Left hindlimb (tissue), 1 donor: ENCODE measurements around the gene GDF2.

ENCODE experiments used
- DNase-seq: peaks from one replicate; pipeline ENCODE4 v3.0.0-alpha.2; 2018

GDF2 gene

DNA sequence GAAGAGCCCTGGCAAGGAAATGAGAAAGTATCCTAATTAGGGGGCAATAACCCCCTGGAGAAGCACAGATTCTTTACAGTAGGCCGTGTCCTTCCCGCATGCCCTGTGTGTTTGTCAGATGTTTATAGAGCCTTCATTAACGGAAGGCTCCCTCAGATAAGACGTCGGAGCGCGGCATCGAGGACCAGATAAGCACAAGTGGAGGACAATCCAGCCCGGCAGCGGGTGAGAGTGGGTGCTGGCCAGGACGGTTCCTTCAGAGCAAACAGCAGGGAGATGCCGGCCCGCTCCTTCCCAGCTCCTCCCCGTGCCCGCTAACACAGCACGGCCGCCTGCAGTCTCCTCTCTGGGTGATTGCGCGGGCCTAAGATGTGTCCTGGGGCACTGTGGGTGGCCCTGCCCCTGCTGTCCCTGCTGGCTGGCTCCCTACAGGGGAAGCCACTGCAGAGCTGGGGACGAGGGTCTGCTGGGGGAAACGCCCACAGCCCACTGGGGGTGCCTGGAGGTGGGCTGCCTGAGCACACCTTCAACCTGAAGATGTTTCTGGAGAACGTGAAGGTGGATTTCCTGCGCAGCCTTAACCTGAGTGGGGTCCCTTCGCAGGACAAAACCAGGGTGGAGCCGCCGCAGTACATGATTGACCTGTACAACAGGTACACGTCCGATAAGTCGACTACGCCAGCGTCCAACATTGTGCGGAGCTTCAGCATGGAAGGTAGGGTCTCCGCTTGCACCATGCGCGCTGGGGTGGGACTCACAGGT lies at the start of gene GDF2:
Gene GDF2 (plus strand): TSS at position 155 of the 762 bp plus-strand sequence. CDS start 215 bp downstream, at position 370.
- DNase-seq = no peak

DNA sequence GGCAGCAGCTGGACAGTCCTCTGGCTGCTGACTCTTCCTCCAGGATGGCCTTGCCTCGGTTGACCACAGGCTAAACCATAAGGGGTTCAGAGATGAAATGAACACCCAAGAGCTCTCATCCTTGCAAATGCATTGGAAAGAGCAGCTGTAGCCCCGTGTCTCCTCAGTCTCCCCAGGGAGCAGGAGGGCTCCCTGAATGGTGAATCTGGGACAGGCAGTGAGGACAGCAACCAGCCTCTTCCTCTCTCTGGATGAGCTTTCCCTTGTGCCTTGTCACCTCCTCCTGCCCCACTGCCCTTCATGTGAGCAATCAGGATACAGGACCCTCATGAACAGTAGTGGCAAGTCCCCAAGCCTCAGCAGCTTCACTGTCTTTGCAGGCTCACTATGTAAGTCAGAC lies 46.2 kb upstream of the GDF2 start:
- DNase-seq = no peak

DNA sequence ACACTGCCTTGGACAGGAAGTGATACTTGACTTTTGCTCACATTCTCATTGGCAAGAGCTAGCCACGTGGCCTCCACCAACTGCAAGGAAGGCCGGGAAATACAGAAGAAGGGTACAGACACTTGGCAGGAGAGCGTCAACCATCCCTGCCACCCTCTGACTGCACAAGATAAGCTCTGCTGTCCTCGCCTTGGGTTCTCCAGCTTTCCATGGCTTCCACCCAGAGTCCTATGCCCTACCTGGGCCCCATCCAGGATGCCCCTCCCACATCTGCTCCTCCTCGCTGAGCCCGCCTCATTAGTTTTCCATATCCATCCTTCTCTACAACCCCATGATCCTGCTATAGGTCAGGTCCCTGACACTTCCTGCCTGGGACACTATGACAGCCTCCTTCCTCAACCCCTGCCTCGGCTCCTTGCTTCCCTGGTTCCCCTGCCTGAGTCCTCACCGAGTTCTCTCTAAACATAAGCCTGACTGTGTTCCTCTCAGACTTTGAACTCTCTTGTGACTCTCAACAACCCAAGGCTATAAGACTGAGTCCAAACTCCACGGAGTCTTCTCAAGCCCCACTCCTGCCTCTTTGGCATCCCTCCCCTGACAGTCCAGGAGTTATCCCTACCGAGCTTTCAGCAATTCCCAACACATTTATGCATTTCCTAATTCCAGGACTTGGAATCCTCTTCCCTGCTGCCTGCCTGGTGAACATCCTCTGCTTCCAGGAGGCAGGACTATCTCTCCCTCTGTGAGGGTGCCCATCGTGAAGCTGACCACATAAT lies 45.5 kb upstream of the GDF2 start:
- DNase-seq = no peak

DNA sequence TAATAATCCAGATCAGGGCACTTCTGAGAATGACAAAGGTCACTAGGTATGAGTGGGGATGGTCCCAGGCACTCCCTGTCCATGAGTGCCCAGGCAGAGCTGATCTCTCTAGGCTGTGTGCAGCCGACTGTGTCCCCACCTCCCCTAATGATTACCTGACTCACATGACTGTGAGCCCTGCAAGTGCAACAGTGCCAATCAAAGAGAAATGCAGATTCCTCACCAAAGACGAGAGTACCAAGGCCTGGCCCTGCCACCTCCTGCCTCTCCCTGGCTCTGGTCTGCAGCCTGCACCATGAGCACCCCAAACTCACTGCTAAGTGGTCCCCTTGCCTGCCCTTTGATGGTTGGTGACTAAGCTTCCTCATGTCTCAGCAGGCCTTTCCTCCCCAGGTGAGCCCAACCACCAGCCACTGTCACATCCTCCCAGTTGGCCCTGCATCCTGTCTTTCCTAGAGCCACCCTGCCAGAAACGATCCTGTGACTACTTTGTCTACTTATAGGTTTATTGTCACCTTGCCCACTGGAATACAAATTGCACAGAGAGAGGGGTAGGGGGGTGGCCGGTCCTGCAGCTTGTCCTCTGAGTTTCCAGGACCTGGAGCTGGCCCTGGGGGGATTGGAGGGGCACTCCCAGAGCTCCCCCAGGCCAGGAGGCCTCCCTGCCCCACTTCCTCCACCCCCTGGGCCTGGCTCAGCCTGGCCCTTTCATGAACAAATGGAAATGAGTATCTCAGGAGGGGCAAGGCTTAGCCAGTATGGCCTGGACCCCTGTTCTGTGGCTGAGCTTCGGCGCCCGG lies 44.7 kb upstream of the GDF2 start:
- DNase-seq = no peak

DNA sequence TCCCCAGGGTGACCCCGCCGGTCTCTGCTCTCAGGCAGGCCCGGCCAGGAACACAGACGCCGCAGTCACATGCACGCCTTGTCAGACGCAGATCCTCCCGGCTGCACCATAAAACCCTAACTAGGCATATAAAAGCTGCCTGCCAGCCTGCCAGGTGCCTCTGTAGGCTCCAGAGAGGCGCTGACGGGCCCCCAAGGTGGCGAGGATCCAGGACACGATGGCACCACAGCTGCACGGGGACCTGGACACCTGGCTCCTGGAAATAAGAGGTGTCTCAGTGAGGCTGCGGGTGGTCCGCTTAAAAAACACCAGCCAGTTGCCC lies 44.1 kb upstream of the GDF2 start:
- DNase-seq = no peak

DNA sequence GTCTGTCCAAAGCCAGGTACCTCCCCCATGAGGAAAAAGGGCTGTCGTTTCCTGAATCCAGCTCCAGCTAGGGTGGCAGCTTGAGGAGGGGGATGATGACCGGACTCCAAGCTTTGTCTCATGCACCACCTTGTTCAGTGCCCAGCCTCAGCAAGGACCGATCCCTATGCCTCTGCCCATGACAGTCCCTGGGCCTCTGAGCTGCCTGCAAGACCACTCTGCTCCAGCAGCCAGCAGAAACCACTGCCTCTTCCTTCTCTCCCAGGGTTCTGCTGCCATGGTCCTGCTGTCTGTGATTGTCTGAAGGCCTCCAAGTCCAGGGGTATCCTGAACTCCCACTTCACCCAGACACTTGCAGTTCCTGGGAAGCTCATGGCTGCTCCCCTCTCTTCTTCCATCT lies 43.5 kb upstream of the GDF2 start:
- DNase-seq = no peak

DNA sequence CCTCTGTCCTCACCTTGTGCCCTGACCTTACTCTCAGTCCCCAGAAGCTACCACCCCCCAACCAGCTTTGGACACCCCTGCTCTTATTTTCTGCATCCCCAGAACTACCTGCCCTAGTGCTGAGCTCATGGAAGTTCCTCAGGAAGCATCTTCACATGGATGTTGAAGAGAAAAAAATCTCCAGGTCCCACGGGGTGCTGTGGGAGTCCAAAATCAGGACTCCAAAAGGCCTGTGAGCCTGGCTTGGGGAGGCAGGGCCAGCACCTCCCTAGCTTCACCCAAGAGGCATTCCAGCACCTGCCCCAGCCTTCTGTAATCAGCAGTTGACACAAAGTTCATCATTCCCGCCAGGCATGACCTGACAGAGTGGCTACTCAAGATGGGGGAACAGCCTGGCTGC lies 43.0 kb upstream of the GDF2 start:
- DNase-seq = no peak

DNA sequence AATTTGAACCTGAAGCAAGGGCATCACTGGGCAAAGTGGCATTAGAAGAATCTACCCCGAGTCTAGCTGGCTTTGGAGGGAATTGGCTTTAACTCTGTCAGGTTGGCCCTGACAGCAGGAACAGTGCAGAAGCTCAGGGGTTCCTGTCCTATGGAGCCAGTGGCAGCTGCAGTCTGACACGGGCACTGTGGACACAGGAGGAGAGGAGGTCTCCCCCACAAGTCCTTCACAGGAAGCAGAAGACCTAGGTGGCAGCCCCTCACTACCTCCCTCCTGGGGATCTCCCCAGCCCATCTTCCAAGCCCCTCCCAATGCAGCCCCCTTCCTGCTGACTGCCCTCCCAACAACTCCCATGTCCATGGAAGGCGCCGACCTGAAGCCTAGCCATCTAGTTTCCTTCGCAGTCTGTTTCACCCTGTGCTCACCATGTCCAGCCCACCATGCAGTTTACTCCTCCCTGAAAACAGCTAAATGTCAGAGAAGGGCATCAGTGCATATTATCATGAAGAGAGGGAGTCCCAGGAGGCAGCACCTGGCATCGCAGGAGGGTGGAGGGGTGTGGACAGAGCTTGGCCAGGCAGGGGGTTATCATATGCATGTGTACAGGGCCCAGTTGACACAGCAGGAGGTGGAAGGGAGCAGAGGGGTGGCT lies 40.1 kb upstream of the GDF2 start:
- DNase-seq = no peak

DNA sequence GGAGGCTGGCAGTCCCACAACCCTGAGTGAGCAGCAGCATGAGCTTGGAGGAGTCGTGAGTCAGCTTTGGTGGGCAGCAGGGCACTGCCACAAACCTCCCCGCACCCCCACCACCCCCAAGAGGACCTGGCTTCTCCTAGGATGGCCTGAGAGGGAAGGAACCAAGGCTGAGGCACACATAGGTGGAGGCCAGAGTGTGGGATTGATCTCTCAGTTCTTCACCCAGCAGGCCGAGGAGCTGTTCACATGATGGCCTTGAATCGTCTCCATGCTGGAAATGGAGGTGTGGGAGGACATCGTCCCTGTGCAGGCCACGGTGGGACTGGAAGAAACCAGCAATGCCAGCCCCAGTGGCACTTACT lies 39.6 kb upstream of the GDF2 start:
- no peak for DNase-seq

DNA sequence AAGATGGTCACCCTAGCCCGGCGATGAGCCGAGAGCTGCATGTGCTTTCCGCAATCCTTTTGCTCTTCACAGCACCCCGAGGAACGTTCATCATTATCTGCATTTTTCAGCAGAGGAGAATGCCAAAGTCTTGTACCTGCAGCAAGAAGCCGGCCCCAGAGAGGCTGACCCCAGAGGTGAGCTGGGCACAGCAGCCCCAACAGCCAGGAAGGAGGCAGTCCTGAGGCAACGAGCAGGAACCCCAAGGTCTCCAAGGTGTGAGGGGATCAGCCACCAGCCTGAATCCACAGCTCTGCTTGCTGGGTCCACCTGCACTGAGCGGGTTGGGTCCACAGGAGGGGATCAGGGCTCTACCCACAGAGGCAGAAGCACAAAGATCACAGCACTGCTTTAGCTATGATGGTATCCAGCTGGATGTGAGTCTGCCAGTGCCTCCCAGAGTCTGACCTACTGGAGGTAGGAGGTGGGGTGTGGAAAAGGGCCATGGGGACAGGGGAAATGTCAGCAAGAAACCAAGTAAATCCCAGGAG lies 39.1 kb upstream of the GDF2 start:
- DNase-seq = no peak

DNA sequence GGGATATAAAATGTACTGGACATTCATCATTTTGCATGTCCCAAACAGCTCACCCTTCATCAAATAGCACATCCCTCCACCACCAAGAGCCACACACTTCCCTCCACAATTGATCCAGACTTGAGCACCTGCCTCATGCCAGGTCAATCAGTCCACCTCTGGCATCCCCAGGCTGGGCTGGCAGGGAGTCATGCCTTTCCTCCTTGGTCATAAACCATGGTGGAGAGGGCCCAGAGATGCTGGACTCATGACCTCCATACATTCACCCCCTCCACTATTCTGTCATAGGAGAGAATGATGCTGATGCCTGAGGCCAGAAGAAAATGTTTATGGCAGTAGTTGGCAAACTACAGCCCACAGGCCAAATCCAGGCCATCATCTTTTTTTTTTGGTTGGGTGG lies 38.4 kb upstream of the GDF2 start:
- no peak for DNase-seq

DNA sequence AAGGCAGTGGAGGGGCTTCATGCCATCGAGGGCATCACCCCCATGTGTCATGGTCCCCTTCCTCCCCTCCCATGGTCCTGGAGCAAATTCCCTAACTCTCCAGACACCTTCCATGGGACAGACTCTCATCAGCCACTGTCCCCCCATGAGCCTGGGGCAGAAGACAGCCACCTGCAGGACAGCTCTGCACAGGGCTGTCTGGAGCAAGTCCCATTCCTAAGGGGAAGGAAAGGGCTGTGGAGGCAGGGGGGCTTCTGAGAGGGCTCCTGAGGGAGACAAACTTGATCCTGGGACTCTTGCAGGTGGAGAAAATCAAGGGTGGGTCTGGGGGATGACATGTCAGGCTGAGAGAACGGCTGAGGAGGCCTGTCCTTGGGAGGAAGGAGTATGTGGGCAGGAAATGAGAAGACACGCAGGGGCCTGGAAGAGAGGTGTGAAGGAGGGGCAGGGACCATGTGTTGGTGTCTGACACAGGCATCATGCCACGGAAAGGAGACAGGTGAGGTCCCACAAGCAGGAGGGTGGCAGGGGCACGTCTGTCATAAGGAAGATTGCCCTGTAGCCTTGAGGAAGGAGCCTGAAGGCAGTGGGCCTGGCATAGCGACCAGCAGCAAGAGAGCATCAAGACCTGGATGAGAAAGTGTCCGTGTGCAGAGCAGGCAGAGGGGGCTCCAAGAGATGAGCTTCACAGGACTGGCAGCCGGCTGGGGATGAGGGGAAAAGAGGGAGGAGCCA lies 36.7 kb upstream of the GDF2 start:
- no peak for DNase-seq

DNA sequence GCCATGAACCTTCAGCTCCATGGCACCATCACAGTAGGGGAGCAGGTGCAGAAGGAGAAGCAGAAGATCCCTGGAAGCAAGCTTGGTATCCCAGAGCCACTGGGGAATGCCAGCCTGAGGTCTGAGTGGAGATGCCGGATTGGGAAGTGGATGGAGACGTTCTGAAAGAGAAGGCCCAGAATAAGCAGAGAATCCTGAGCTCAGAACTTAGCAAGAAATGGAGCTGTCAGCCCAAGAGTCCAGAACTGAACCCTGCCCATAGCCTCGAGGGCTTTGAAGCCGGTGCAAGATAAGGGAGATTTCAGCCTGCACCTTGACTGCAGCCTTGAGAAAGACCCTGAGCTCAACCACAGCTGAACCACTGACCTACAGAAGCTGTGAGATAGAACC lies 36.1 kb upstream of the GDF2 start:
- DNase-seq = no peak

DNA sequence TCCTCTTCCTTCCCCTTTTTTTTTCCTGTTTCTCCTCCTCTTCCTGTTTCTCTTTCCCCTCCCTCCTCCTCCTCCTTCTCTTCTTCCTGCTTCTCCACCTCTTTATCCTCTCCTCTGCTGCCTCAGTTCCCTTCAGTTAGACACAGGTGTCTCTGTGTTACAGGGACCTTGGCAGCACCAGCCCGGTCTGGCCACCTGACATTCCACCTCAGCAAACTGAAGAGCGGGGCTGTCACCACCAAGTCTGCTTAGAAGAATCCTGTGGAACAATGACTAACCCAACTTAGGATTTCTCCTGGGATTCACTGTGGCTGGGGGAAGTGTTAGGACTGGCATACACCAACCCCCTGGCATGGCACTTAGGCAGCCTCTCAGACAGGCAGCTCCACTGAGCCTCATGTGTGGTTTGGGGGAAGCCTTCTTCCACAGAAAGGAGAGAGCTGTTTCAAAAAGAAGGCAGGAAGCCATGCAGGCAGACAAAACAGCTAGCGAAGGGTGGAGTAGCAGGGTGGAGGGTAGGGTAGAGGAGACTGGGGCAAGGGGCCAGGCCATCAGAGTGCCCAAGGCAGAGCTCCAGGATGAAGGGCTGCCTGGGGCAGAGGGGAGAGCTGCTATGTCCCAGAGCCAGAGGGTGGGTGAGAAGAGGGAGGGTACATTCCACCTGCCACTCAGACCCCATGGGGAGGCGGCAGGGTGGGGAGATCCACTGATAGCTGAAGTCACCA lies 35.5 kb upstream of the GDF2 start:
- no peak for DNase-seq

DNA sequence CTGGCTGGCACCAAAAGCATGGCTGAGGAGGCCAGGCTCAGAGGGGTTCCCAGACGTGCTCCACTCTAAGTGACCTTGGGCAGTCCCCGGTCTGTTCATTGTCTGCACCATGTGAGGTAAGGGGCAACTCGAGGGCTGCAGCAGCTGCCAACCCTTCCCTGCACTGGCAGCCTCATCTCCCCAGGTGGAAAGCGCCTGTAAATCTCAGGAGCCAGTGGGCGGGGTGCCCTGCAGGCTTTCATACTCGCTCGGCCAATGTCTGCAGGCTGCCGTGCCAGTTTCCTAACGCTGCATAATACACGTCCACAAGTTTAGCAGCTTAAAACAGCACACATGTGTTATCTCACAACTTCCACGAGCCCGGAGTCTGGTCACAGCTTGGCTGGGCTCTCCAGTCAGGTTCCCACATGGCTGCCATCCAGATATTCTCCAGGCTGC lies 34.9 kb upstream of the GDF2 start:
- no peak for DNase-seq

DNA sequence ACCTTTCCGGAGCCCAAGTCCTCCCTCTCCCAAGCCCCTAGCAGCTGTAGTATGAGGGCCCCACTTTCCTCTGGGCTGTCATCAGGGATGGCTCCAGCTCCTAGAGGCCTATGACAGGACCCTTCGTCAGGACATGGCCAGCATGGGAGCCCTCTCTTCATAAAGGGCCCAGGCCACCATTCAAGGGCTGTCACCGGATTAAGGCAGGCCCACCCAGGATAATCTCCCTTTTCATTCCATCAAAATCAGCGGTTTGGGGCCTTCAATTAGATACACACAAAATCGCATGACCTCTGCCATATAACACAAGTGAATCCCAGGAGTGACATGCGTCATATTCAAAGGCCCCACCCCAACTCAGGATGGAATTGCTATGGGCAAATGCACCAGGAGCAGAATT lies 34.4 kb upstream of the GDF2 start:
- no peak for DNase-seq

DNA sequence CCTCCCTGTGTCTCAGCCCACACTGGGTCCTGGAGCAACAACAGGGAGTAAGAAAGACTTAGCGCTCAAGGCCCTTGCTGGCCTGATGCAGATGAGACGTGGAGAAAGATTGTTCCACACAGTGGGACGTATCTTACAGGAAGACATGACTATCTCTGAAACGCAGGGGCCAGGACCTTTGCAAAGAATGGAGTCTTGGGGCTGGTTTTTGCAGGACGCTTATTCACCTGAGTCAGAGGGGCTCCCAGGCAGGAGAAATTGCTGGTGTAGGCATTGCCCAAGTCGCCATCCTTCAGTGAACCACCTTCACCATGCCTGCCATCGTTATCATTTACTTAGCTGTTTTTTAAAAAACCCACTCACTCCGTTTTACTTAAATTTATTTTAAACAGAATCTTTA lies 34.0 kb upstream of the GDF2 start:
- no peak for DNase-seq

DNA sequence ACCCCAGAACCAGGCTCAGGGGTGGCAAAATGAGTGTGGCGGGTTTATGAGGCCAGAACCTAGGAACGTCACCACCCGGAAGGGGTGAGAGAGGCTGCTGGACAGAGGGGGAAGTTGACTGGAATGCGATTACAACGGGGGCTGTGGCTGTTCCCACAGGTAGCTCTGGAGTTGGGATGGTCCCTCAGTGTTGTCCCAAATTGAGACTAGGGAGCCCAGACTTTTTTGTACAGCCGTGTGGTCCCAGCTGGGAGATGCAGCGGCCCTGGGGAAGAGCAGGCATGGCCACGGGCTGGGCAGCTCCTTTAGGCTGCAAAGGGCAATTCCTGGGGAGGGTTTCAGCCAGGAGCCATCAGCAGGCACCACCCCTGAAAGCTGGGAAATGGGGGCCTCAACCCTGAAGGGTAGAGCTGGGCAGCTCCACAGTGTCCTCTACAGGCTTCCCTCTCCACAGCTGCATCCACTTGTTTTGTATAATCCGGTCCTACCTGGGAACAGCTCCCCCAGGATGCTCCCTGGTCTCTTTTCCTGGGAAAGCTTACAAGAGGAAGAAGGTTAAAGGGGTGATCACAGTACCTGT lies 33.2 kb upstream of the GDF2 start:
- DNase-seq = no peak

DNA sequence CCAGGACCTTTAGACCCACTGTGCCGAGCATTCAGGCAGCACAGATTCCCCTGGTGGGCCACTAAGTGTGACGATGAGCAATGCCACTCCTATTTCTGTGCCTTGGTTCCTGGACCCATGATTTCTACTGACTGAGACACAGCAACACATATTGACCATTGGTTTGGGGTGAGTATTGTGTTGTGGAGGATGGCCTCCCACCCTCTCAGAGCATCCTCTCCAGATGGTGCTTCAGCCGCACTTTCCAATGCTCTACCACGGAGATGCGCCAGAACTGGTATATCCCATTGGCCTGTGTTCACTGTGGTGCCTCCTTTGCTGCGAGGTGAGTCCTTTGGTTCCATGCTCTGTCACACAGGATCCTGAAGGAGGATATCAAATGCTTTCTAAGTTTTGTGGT lies 32.3 kb upstream of the GDF2 start:
- DNase-seq = no peak

DNA sequence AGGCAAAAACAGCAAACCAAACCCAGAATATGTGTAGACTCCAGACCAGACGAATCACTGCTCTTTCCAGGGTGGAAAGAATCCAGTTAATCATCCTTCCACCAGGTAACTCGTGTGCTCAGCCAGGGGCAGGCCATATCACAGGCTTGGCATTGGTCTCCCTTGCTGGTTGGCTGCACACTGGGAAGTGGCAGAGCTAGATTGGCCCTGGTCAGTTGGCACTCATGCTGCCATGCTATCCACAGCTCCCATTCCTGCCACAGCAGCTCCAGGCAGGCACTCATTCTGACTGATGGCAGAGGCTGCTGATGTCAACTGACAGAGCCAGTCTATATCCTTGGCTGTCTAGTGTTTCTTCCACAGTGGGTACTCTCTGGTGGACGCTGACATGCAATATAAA lies 31.9 kb upstream of the GDF2 start:
- DNase-seq = no peak

DNA sequence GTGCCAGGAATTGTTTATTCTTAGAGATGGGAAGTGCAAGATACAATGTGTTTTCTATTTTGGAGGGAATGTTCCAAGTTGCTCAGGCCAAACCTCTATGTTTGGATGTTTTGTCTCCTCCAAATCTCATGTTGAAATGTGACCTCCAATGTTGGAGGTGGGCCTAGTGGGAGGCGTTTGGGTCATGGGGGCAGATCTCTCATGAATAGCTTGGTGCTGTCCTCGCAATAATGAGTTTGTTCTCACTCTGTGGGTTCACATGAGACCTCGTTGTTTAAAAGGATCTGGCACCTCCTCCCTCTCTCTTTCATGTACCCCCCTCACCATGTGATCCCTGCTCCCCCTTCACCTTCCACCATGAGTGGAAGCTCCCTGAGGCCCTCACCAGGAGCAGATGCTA lies 30.6 kb upstream of the GDF2 start:
- no peak for DNase-seq
